A673 (cell line): Measurements from ENCODE around the gene ATP6V1C2. TPM values are rescaled to one million over a fixed set of nuclear protein-coding genes. Genes with fewer than 3 reads are reported as not detected.

Experiments
- BruUV-seq: library from RNA; stranded (reverse); fragments of 400-500 nt; replicated peaks from 2 replicates; lab custom pipeline; 2021; lab: Mats Ljungman, UMichigan
- CTCF ChIA-PET: fragments of 300-600 bp; sonication (Branson Sonifier 250); formaldehyde crosslinking; loops from one replicate; lab custom pipeline; 2022; ENCODE audit warnings: antibody characterized with exemption; lab: Charles Lee
- POLR2A ChIA-PET: fragments of 300-600 bp; sonication (Branson Sonifier 250); formaldehyde crosslinking; loops from one replicate; lab custom pipeline; 2022; ENCODE audit warnings: antibody characterized with exemption; ENCODE audit not compliant: low non-redundant PET; lab: Charles Lee
- DNase-seq: peaks from one replicate; pipeline ENCODE4 v3.0.0-alpha.2; 2015; ENCODE audit warnings: low spot score
- H3K27ac ChIP-seq: fragments of 200-600 bp; sonication (generic); 2 replicates; pipeline ENCODE4 v1.5.1; 2016; ENCODE audit warnings: mixed run types, low read depth, mild to moderate bottlenecking, mixed read lengths, antibody characterized with exemption, low read length; ENCODE audit not compliant: poor library complexity, severe bottlenecking
- H3K27me3 ChIP-seq: fragments of 200-600 bp; sonication (generic); replicated peaks from 2 replicates; pipeline ENCODE4 v1.6.1; 2017; ENCODE audit warnings: mixed run types, low read depth, mild to moderate bottlenecking, mixed read lengths, antibody characterized with exemption, low read length; ENCODE audit not compliant: insufficient read depth, poor library complexity
- H3K36me3 ChIP-seq: fragments of 200-600 bp; sonication (generic); 2 replicates; pipeline ENCODE4 v1.6.1; 2016; ENCODE audit warnings: mixed run types, mild to moderate bottlenecking, mixed read lengths, antibody characterized with exemption, low read length; ENCODE audit not compliant: insufficient read depth, poor library complexity, severe bottlenecking
- H3K4me1 ChIP-seq: fragments of 200-600 bp; sonication (generic); 2 replicates; pipeline ENCODE4 v1.6.1; 2017; ENCODE audit warnings: mixed run types, mild to moderate bottlenecking, mixed read lengths, antibody characterized with exemption, low read length; ENCODE audit not compliant: insufficient read depth, poor library complexity, severe bottlenecking
- H3K4me3 ChIP-seq: fragments of 200-600 bp; sonication (generic); 2 replicates; pipeline ENCODE4 v1.5.1; 2016; ENCODE audit warnings: low read depth, mixed run types, mild to moderate bottlenecking, mixed read lengths, low read length; ENCODE audit not compliant: poor library complexity, severe bottlenecking
- H3K9me3 ChIP-seq: fragments of 200-600 bp; sonication (generic); 2 replicates; pipeline ENCODE4 v1.6.1; 2016; ENCODE audit warnings: mixed run types, low read depth, mild to moderate bottlenecking, mixed read lengths, antibody characterized with exemption, low read length; ENCODE audit not compliant: poor library complexity, severe bottlenecking
- CTCF ChIP-seq: fragments of 300-800, 200-600 bp; sonication (generic); conservative IDR thresholded peaks from 2 replicates; pipeline ENCODE4 v1.5.1; 2017; ENCODE audit warnings: low read depth, mild to moderate bottlenecking, antibody characterized with exemption, low read length, moderate library complexity, mixed read lengths
- EZH2 ChIP-seq: fragments of 200-600 bp; sonication (generic); IDR thresholded peaks from 2 replicates; pipeline ENCODE4 v1.6.1; 2017; ENCODE audit warnings: borderline replicate concordance, low read depth, mild to moderate bottlenecking, mixed read lengths, antibody characterized with exemption, low read length; ENCODE audit not compliant: poor library complexity, severe bottlenecking
- intact Hi-C: fragments of 100-400 bp; cut with micrococcal nuclease; formaldehyde crosslinking; loops from one replicate; pipeline ENCODE4 v1.10.0; 2022; ENCODE audit not compliant: unreplicated experiment
- total RNA-seq: library from RNA; stranded (reverse); gene quantifications from 2 replicates; pipeline ENCODE4 v1.2.3, GENCODE V29; 2021

Gene ATP6V1C2
- total RNA-seq, 1 experiment from 2014 or later, result not detected

GRCh38 chr2:10775021-10775780, 53.8 kb downstream of the ATP6V1C2 start:
- no peaks in the 10 kb centered on the region for H3K9me3 ChIP-seq

GRCh38 chr2:10775831-10776230, 54.4 kb downstream of the ATP6V1C2 start:
- intact Hi-C loops, result no loop called here
- Histone ChIP-seq H3K27me3 (no peaks in the 10 kb centered on the region), H3K27ac (no peak overlapping the region), H3K4me1 (no peaks in the 10 kb centered on the region), H3K36me3 (peaks cover 23% of the 10 kb centered on the region), H3K9me3 (no peaks in the 10 kb centered on the region), H3K4me3 (no peak overlapping the region)
- TF ChIP-seq EZH2 (no peak), CTCF (no peak)
- BruUV-seq, result no TSS peak
- no peak for DNase-seq
- CTCF ChIA-PET, result no interaction called here
- POLR2A ChIA-PET, result no interaction called here

More at GRCh38 chr2:10775021-10775780, 53.8 kb downstream of the ATP6V1C2 start:
- Histone ChIP-seq H3K27me3 (no peaks in the 10 kb centered on the region), H3K36me3 (peaks cover 16% of the 10 kb centered on the region), H3K4me3 (no peak overlapping the region), H3K4me1 (no peaks in the 10 kb centered on the region), H3K27ac (no peak overlapping the region)
- ChIA-PET POLR2A (interaction anchor here (0.6 kb wide), 1 partner anchor 10 kb away, joined by 3 read pairs; no protein-coding TSS in a partner anchor), CTCF (no interaction called here)
- no peak for DNase-seq
- intact Hi-C loops, result no loop called here
- BruUV-seq, result no TSS peak
- no peak for TF ChIP-seq CTCF
- no peak for TF ChIP-seq EZH2

- H3K9me3 ChIP-seq, result no peaks in the 10 kb centered on the region
- no peak overlapping the region for H3K4me3 ChIP-seq
- no peak for TF ChIP-seq CTCF
- TF ChIP-seq EZH2, result no peak
- H3K27me3 ChIP-seq, result no peaks in the 10 kb centered on the region
- CTCF ChIA-PET, result no interaction called here
- intact Hi-C loops, result no loop called here
- no peak overlapping the region for H3K27ac ChIP-seq
- no peaks in the 10 kb centered on the region for H3K4me1 ChIP-seq
- no peak for DNase-seq
- POLR2A ChIA-PET, result no interaction called here
- BruUV-seq, result no TSS peak
- H3K36me3 ChIP-seq, result peaks cover 28% of the 10 kb centered on the region
Observed at GRCh38 chr2:10776231-10776977, 55.0 kb downstream of the ATP6V1C2 start.
